SK-N-MC (cell line): ENCODE measurements around the gene IL1A.

Experiments used
- DNase-seq: peaks from one replicate; pipeline ENCODE4 v3.0.0-alpha.2; 2011; ENCODE audit warnings: low read depth, low spot score
- H3K27ac ChIP-seq: fragments of 200-600 bp; sonication (generic); 2 replicates; pipeline ENCODE4 v1.5.1; 2016; ENCODE audit warnings: mixed run types
- H3K36me3 ChIP-seq: fragments of 200-600 bp; sonication (generic); 2 replicates; pipeline ENCODE4 v1.6.1; 2017; ENCODE audit warnings: antibody characterized with exemption, low read length, mixed read lengths; ENCODE audit not compliant: insufficient read depth
- H3K4me3 ChIP-seq: fragments of 200-600 bp; sonication (generic); 2 replicates; pipeline ENCODE4 v1.5.1; 2016
- H3K9ac ChIP-seq: fragments of 200-600 bp; sonication (generic); 2 replicates; pipeline ENCODE4 v1.8.0; 2017; ENCODE audit warnings: mixed run types, mixed read lengths; ENCODE audit not compliant: insufficient read length
- H3K9me3 ChIP-seq: fragments of 200-600 bp; sonication (generic); 2 replicates; pipeline ENCODE4 v1.6.1; 2017; ENCODE audit warnings: low read depth, mild to moderate bottlenecking, antibody characterized with exemption, low read length, moderate library complexity, mixed read lengths
- EZH2 ChIP-seq: fragments of 200-600 bp; sonication (generic); IDR thresholded peaks from one replicate; pipeline ENCODE4 v1.6.1; 2017; ENCODE audit warnings: antibody characterized with exemption
- FOXP2 ChIP-seq: optimal IDR thresholded peaks from 2 replicates; pipeline ENCODE3; 2011; ENCODE audit warnings: mild to moderate bottlenecking, moderate library complexity; ENCODE audit not compliant: insufficient read depth; ENCODE audit errors: extremely low read length, control extremely low read depth
- POLR2AphosphoS5 ChIP-seq: IDR thresholded peaks from 2 replicates; pipeline ENCODE4 v1.6.1; 2012; ENCODE audit warnings: mild to moderate bottlenecking, low read depth, low read length, borderline replicate concordance

The IL1A gene

GRCh38 chr2:112782234-112782799, 2.0 kb downstream of the IL1A start:
- H3K4me3 ChIP-seq, result no peak overlapping the region
- no peaks in the 10 kb centered on the region for H3K36me3 ChIP-seq
- no peak overlapping the region for H3K9ac ChIP-seq
- no peak for DNase-seq
- no peak overlapping the region for H3K27ac ChIP-seq
- TF ChIP-seq POLR2AphosphoS5 (no peak), EZH2 (no peak), FOXP2 (no peak)
- no peaks in the 10 kb centered on the region for H3K9me3 ChIP-seq

GRCh38 chr2:112779598-112779997, 4.7 kb downstream of the IL1A start:
- Histone ChIP-seq H3K36me3 (no peaks in the 10 kb centered on the region), H3K9ac (no peak overlapping the region), H3K9me3 (no peaks in the 10 kb centered on the region), H3K27ac (no peak overlapping the region), H3K4me3 (no peak overlapping the region)
- TF ChIP-seq POLR2AphosphoS5 (no peak), FOXP2 (no peak)
- no peak for DNase-seq

- no peaks in the 10 kb centered on the region for H3K36me3 ChIP-seq
- DNase-seq, result no peak
- TF ChIP-seq EZH2 (no peak), POLR2AphosphoS5 (no peak), FOXP2 (no peak)
- no peak overlapping the region for H3K27ac ChIP-seq
- no peaks in the 10 kb centered on the region for H3K9me3 ChIP-seq
- H3K9ac ChIP-seq, result no peak overlapping the region
- H3K4me3 ChIP-seq, result no peak overlapping the region
Observed at GRCh38 chr2:112777036-112777435, 7.3 kb downstream of the IL1A start.

DNA sequence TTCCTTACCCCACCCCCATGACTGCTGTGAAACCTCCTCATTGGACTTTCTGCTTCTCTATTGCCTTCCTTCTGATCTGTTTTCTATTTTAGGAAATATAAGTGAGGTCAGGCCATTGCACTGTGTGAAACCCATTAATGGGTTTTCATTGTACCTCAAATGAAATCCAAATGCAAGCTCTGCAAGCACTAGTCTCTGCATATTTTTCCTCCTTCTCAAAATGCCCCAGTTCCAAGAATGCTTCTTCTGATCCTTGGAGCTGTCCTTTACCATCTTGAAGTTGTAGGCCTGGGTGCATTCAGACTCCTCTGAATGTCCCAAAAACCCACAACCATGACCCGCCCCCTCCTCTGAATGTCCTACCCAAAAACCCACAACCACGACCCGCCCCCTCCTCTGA, 8.2 kb downstream of the IL1A start:
- H3K9ac ChIP-seq, result no peak overlapping the region
- no peak overlapping the region for H3K4me3 ChIP-seq
- H3K36me3 ChIP-seq, result no peaks in the 10 kb centered on the region
- no peak overlapping the region for H3K27ac ChIP-seq
- no peaks in the 10 kb centered on the region for H3K9me3 ChIP-seq
- no peak for DNase-seq
- no peak for TF ChIP-seq EZH2
- no peak for TF ChIP-seq FOXP2
- no peak for TF ChIP-seq POLR2AphosphoS5

DNA sequence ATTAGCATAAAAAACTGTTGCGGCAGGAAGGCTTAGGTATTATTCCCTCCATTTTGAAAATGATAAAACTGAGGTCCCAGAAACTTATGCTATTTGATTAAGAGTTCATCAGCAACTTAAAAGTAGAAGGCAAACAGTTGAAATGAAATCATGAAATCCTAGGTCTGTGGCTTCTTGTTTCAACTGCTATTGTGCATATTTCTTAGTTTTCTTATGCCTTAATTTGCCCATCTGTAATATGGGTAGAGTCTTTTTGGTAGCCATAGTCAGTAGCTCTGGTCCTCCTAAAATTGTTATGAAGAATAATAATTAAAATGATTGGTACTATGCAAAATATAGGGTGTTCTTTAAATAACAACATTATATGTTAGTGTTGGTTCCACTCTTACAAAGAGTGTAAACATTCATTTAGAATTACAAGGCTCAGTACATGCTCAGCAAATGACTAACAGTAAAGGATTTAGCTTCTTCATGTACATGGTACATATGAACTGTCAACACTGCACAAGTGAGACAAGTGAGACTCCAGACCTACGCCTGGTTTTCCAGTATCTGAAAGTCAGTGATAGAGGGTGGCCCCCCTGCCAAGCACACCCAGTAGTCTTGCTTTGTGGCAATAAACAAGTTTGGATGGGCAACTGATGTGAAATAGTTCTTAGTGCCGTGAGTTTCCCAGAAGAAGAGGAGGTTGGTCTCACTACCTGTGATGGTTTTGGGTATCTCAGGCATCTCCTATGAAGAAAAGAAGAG, 9.6 kb downstream of the IL1A start:
- TF ChIP-seq POLR2AphosphoS5 (no peak), FOXP2 (no peak), EZH2 (no peak)
- no peaks in the 10 kb centered on the region for H3K9me3 ChIP-seq
- DNase-seq, result no peak
- no peak overlapping the region for H3K4me3 ChIP-seq
- no peak overlapping the region for H3K27ac ChIP-seq
- no peaks in the 10 kb centered on the region for H3K36me3 ChIP-seq
- no peak overlapping the region for H3K9ac ChIP-seq

DNA sequence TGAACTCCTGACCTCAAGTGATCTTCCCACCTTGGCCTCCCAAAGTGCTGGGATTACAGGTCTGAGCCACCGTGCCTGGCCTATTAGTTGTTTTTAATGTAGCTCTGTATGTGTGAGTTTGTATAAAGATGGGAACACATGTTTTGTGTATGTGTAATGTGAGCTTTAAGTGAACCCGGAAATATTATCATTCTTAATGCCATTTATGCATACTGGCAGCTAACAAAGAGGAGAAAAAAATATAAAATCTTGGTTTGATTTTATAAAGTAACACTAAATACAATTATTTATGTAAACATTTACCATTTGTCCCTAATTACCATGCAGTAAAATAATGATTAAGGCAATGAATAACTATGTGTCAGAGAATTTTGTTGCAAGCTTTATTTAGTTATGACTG, 10.7 kb downstream of the IL1A start:
- Histone ChIP-seq H3K9ac (no peak overlapping the region), H3K9me3 (no peaks in the 10 kb centered on the region), H3K27ac (no peak overlapping the region), H3K36me3 (no peaks in the 10 kb centered on the region), H3K4me3 (no peak overlapping the region)
- DNase-seq, result no peak
- TF ChIP-seq FOXP2 (no peak), EZH2 (no peak), POLR2AphosphoS5 (no peak)

- Histone ChIP-seq H3K9ac (no peak overlapping the region), H3K36me3 (no peaks in the 10 kb centered on the region), H3K9me3 (no peaks in the 10 kb centered on the region), H3K27ac (no peak overlapping the region), H3K4me3 (no peak overlapping the region)
- DNase-seq, result no peak
- TF ChIP-seq POLR2AphosphoS5 (no peak), EZH2 (no peak), FOXP2 (no peak)
Observed at GRCh38 chr2:112772911-112773475, 11.3 kb downstream of the IL1A start.

DNA sequence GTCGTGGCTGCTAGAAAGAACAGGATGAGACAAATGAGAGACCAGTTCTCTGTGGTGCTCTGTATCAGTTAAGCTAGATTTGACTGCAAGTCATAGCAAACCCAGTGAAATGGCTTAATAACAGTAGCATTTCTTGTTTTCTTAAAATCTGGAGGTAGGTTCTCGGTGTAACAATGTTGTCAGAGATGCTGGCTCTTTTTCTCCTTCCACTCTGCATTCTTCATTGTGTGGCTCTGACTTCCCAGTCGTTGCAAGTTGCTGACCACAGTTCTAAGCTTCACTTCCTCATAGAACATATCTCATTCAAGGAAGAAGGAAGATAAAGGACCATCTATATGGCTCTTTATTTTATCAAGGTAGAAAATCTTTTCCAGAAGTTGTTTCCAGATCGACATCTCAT, 12.0 kb downstream of the IL1A start:
- Histone ChIP-seq H3K36me3 (no peaks in the 10 kb centered on the region), H3K9me3 (no peaks in the 10 kb centered on the region), H3K27ac (no peak overlapping the region), H3K9ac (no peak overlapping the region), H3K4me3 (no peak overlapping the region)
- no peak for DNase-seq
- TF ChIP-seq FOXP2 (no peak), EZH2 (no peak), POLR2AphosphoS5 (no peak)

- Histone ChIP-seq H3K9me3 (no peaks in the 10 kb centered on the region), H3K4me3 (no peak overlapping the region), H3K36me3 (no peaks in the 10 kb centered on the region), H3K9ac (no peak overlapping the region), H3K27ac (no peak overlapping the region)
- no peak for DNase-seq
- TF ChIP-seq POLR2AphosphoS5 (no peak), FOXP2 (no peak), EZH2 (no peak)
Observed at GRCh38 chr2:112768432-112768831, 15.9 kb downstream of the IL1A start.
